Measurements from ENCODE around the gene SLC24A3.

The SLC24A3 gene

GRCh38 chr20:19758133-19758500, 545.7 kb downstream of the SLC24A3 start, which contains the start of gene RIN2:
Gene RIN2, plus strand, starts transcription at chr20:19758258. Its CDS starts 131,344 bp downstream, at chr20:19889602.
- DNase-seq = peak; percentile 62

- no peak for DNase-seq
Measured at GRCh38 chr20:19758501-19759331, 546.3 kb downstream of the SLC24A3 start.

- no peak for DNase-seq
Measured at GRCh38 chr20:19760371-19760721, 547.9 kb downstream of the SLC24A3 start.

- no peak for DNase-seq
Measured at GRCh38 chr20:19761326-19761725, 548.9 kb downstream of the SLC24A3 start.

- DNase-seq = no peak
Measured at GRCh38 chr20:19761841-19762240, 549.4 kb downstream of the SLC24A3 start.

- no peak for DNase-seq
Measured at GRCh38 chr20:19764207-19764606, 551.8 kb downstream of the SLC24A3 start.

- DNase-seq = no peak
Measured at GRCh38 chr20:19765266-19765665, 552.8 kb downstream of the SLC24A3 start.

GRCh38 chr20:19765913-19766312, 553.5 kb downstream of the SLC24A3 start:
- DNase-seq = no peak

GRCh38 chr20:19767070-19767469, 554.6 kb downstream of the SLC24A3 start:
- DNase-seq = no peak

- DNase-seq = no peak
Measured at GRCh38 chr20:19768325-19768842, 555.9 kb downstream of the SLC24A3 start.

- no peak for DNase-seq
Measured at GRCh38 chr20:19769507-19769906, 557.1 kb downstream of the SLC24A3 start.

GRCh38 chr20:19770375-19770774, 557.9 kb downstream of the SLC24A3 start:
- DNase-seq = no peak

GRCh38 chr20:19771031-19771430, 558.6 kb downstream of the SLC24A3 start:
- no peak for DNase-seq

Data from cortex of kidney (tissue), 1 donor.